Astrocyte (in vitro differentiated cells and primary cell): Measurements from ENCODE around the gene CCN5.

Experiments
- EZH2 ChIP-seq: IDR thresholded peaks from 2 replicates; pipeline ENCODE4 v1.6.1; 2012; ENCODE audit warnings: mild to moderate bottlenecking, low read length, inconsistent platforms; ENCODE audit not compliant: insufficient read depth
- TF ChIP-seq, protein P1 (sequence below): IDR thresholded peaks from 2 replicates; pipeline ENCODE4 v1.5.1; 2011; ENCODE audit warnings: low read depth, mild to moderate bottlenecking, inconsistent platforms, low read length, moderate library complexity; ENCODE audit not compliant: insufficient read depth

DNA sequence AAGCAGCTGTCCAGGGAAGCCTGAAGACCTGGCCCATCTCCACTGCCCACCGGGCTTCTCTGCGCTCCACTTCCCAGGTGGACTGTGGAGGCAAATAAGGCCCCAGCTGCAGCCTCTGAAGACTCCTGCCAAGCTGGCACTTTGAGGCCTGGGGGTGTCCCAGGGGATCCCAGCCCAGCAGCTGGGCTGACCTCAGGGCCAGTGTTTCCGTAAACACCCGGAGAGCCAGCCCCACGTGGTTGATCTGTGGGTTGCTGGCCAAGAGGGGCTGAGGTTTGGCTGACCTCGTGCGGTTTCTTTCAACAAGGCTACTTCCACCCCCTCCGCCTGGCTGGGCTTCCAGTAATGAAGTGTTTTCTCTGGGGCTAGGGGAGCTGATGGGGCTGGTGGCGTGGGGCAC, 12.4 kb upstream of the CCN5 start:
- TF ChIP-seq EZH2: no peak
- TF ChIP-seq, protein P1, sequence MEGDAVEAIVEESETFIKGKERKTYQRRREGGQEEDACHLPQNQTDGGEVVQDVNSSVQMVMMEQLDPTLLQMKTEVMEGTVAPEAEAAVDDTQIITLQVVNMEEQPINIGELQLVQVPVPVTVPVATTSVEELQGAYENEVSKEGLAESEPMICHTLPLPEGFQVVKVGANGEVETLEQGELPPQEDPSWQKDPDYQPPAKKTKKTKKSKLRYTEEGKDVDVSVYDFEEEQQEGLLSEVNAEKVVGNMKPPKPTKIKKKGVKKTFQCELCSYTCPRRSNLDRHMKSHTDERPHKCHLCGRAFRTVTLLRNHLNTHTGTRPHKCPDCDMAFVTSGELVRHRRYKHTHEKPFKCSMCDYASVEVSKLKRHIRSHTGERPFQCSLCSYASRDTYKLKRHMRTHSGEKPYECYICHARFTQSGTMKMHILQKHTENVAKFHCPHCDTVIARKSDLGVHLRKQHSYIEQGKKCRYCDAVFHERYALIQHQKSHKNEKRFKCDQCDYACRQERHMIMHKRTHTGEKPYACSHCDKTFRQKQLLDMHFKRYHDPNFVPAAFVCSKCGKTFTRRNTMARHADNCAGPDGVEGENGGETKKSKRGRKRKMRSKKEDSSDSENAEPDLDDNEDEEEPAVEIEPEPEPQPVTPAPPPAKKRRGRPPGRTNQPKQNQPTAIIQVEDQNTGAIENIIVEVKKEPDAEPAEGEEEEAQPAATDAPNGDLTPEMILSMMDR: no peak
